Measurements from ENCODE around the gene PHRF1. TPM values are rescaled to one million over a fixed set of nuclear protein-coding genes. Genes with fewer than 3 reads are reported as not detected.
A peak's percentile ranks its signal among the peaks of the same experiment; 100 is the strongest.

Gene PHRF1
- total RNA-seq, 1 experiment from 2014 or later: 45.5 TPM

GRCh38 chr11:569158-569885 is 6.9 kb upstream of the PHRF1 start:
- peaks cover 9 to 45% of the 10 kb centered on the region in 2 experiments; a peak in 3 of 4 replicates for H3K4me1 ChIP-seq (ENCODE audit: control insufficient read depth in 1 of 2, insufficient read depth in 2 of 2, low read length in 2 of 2)
- ATAC-seq: no peak

GRCh38 chr11:571802-572185 is 4.5 kb upstream of the PHRF1 start:
- RAD21 ChIA-PET (ENCODE audit: low non-redundant PET in 1 of 2, low total read pairs in 2 of 2, uncharacterized antibody in 2 of 2, unreplicated experiment in 2 of 2): no interaction called here
- POLR2A ChIA-PET: no interaction called here
- no peaks in the 10 kb centered on the region for H3K36me3 ChIP-seq (ENCODE audit: control insufficient read depth in 1 of 2, insufficient read depth in 2 of 2, low read length in 2 of 2)
- H3K9ac ChIP-seq (ENCODE audit: low read length): no peak overlapping the region
- ATAC-seq (no peak), DNase-seq (ENCODE audit: low read depth, low spot score) (no peak)
- H3K4me2 ChIP-seq (ENCODE audit: low read length): no peak overlapping the region
- H3K4me1 ChIP-seq (ENCODE audit: control insufficient read depth in 1 of 2, insufficient read depth in 2 of 2, low read length in 2 of 2): peaks cover 9 to 44% of the 10 kb centered on the region in 2 experiments; a peak in 3 of 4 replicates
- H3K9me2 ChIP-seq (ENCODE audit: insufficient read depth): no peaks in the 10 kb centered on the region
- no peak overlapping the region for H2AFZ ChIP-seq (ENCODE audit: low read depth, low read length, poor library complexity, severe bottlenecking)
- no peaks in the 10 kb centered on the region for H4K20me1 ChIP-seq (ENCODE audit: insufficient read depth)
- no peaks in the 10 kb centered on the region for H3K27me3 ChIP-seq (ENCODE audit: insufficient read depth, low read length)
- CTCF ChIA-PET: no interaction called here
- no peak overlapping the region for H3K4me3 ChIP-seq (replicated peaks in 1 of 2; ENCODE audit: low read depth in 1 of 2, low read length in 2 of 2)
- peaks cover 4% of the 10 kb centered on the region for H3K79me2 ChIP-seq (ENCODE audit: insufficient read depth, low read length)
- TF ChIP-seq TCF7L2 (IDR thresholded peaks at IDR 0.05; ENCODE audit: borderline replicate concordance, extremely low read depth, insufficient read depth, insufficient read length) (no peak), FOSL1 (IDR thresholded peaks at IDR 0.05; ENCODE audit: low read depth) (no peak), POLR2AphosphoS5 (IDR thresholded peaks at IDR 0.05; ENCODE audit: low read depth, low read length) (0 out of 2 replicates have a peak, but pooled peaks have one; percentile 15)
- no TSS peak for BruUV-seq (replicated peaks)
- intact Hi-C loops (cut with micrococcal nuclease): no loop called here
- H3K27ac ChIP-seq (ENCODE audit: low read depth, low read length): peak overlapping the region; percentile 2; the same call in 1 of the 2 replicates
- no peaks in the 10 kb centered on the region for H3K9me3 ChIP-seq (ENCODE audit: control insufficient read depth in 1 of 2, insufficient read depth in 1 of 2, low read depth in 1 of 2, low read length in 2 of 2)

More at GRCh38 chr11:569158-569885, 6.9 kb upstream of the PHRF1 start:
- Histone ChIP-seq H3K4me2 (ENCODE audit: low read length) (peak overlapping the region; percentile 83), H3K9me2 (ENCODE audit: insufficient read depth) (no peaks in the 10 kb centered on the region), H3K27me3 (ENCODE audit: insufficient read depth, low read length) (no peaks in the 10 kb centered on the region), H3K9me3 (ENCODE audit: control insufficient read depth in 1 of 2, insufficient read depth in 1 of 2, low read depth in 1 of 2, low read length in 2 of 2) (no peaks in the 10 kb centered on the region), H3K9ac (ENCODE audit: low read length) (peak overlapping the region; percentile 82), H3K27ac (ENCODE audit: low read depth, low read length) (peak overlapping the region; percentile 96), H3K4me3 (replicated peaks in 1 of 2; ENCODE audit: low read depth in 1 of 2, low read length in 2 of 2) (peak overlapping the region; percentile 64 to 71), H2AFZ (ENCODE audit: low read depth, low read length, poor library complexity, severe bottlenecking) (no peak overlapping the region), H3K79me2 (ENCODE audit: insufficient read depth, low read length) (no peaks in the 10 kb centered on the region), H4K20me1 (ENCODE audit: insufficient read depth) (no peaks in the 10 kb centered on the region), H3K36me3 (ENCODE audit: control insufficient read depth in 1 of 2, insufficient read depth in 2 of 2, low read length in 2 of 2) (no peaks in the 10 kb centered on the region)
- BruUV-seq (replicated peaks): TSS peak; percentile 90
- ChIA-PET POLR2A (no interaction called here), RAD21 (ENCODE audit: low non-redundant PET in 1 of 2, low total read pairs in 2 of 2, uncharacterized antibody in 2 of 2, unreplicated experiment in 2 of 2) (no interaction called here), CTCF (no interaction called here)
- intact Hi-C loops (cut with micrococcal nuclease): no loop called here
- no peak for DNase-seq (ENCODE audit: low read depth, low spot score)
- TF ChIP-seq CEBPB (IDR thresholded peaks at IDR 0.05; ENCODE audit: low read depth): no peak
- no peak for TF ChIP-seq ZBTB33 (IDR thresholded peaks at IDR 0.05; ENCODE audit: extremely low read depth, insufficient replicate concordance, low read length)
- TF ChIP-seq TCF7L2 (IDR thresholded peaks at IDR 0.05; ENCODE audit: borderline replicate concordance, extremely low read depth, insufficient read depth, insufficient read length): no peak
- TF ChIP-seq POLR2A (IDR thresholded peaks at IDR 0.05; ENCODE audit: borderline replicate concordance, extremely low read depth, insufficient read depth, insufficient read length): no peak

Measured in HCT116 (cell line).